Measurements from ENCODE around the gene NCAM2.

Gene NCAM2

DNA sequence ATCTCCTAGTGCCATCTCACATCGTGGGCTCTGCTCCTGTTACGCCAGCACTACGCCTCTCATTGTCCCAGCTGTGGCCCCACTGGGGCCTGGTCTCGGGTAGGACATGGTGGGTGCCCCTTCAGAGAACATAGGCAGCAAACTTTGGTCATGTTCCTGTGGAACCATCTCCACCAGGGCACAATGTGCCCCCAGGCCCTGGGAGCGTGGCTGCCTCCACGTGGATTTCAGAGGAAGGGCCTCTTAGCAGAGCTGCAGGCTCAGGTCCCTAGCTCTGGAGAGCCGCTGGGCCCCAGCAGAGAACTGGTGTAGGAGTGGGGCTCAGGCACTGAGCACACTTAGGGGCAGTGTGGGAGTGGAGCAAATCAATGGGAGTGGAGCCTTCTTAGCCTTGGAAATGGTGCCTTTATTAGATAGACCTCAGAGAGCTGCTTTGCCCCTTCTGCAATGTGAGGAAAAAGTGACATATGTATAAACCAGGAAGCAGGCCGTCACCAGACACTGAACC, 460.0 kb downstream of the NCAM2 start:
- DNase-seq (ENCODE audit: low read depth): no peak

DNA sequence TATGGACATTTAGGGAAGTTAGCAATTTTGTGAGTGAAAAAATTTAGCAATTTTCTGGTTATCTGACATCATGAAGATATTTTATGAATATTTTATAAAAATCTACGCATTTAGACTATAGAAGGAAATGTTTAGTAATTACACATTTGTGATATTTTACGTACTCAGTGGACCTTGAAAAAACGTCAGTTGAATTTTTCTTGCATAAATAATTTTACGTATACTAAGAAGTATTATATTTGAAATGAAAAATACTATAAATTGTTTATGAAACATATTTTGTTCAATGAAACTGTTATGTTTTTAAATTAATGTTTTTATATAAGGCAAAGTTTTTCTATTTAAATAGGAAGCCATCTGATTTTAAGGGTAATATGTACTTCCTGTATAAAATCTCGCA, 462.8 kb downstream of the NCAM2 start:
- DNase-seq (ENCODE audit: low read depth): no peak

GRCh38 chr21:21463456-21463855, 465.2 kb downstream of the NCAM2 start:
- no peak for DNase-seq (ENCODE audit: low read depth)

DNA sequence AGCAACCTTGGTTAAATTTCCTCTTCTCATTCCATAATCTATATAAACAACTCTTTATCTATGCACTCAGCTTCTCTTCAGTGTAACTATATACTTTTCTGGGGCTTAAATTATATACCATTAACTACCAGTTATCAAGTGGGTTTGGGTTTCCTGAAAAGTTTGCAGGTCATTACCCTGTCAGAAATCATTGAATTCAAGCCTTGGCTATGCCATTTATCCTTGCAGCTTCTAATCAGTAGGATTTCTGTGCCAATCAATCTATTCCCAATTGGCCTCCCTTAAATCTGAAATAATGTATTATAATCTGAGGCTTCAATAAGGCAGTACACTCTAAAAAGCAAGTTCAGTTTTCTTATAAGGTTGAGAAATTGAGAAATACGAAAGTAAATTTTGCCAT, 466.5 kb downstream of the NCAM2 start:
- DNase-seq (ENCODE audit: low read depth): no peak

- no peak for DNase-seq (ENCODE audit: low read depth)
Measured at GRCh38 chr21:21466752-21467151, 468.5 kb downstream of the NCAM2 start.

GRCh38 chr21:21468003-21468402, 469.8 kb downstream of the NCAM2 start:
- DNase-seq (ENCODE audit: low read depth): no peak

DNA sequence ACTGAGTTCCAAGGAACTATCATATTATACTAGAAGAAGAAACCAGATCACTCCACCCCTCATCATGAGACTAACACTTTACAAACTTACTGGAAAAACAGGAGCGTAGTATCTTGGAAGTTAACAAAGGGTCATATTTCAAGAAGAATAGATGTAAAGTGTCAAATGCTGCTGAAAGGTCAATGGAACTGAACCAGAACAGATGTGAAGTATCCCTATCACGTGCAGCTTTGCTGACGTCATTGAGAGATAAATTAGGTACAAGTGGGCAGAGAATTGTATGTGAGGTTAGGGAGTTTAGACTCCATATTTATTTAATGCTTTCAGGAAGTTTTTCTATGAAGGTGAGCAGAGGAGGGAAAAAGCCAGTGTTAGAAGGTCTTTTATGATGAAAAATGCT, 483.0 kb downstream of the NCAM2 start:
- DNase-seq (ENCODE audit: low read depth): no peak

DNA sequence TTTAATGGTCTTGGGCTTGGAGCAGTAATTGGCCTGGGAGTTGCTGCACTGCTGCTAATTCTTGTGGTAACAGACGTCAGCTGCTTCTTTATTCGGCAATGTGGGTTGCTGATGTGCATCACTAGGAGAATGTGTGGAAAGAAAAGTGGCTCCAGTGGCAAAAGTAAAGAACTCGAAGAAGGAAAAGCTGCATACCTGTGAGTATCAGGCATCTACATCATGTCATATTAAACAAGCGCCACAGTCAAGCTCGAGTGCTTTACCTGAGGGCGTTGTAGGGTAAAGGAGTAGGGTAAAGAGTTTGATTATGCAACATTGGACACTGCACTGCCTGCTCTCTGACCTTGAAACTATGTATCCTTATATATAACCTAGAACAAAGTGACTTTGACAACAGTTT, 510.6 kb downstream of the NCAM2 start:
- DNase-seq (ENCODE audit: low read depth): no peak

DNA sequence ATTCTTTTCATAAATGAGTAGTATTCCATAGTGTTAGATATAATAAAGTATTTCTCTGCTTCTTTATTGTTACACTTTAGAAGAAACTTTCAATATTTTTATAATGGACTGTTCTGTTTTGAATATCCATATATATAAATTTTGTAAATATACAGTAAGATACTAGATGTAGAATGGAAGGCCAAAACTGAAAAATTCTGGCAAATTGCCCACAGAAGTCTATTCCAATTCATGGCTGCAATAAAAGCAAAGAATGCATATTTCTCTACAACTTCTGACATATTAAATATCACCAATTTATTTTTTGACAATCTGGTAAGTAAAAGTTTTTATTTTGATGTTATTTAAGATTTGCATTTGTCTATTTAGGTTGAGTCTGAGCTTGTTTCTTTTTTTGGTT, 532.5 kb downstream of the NCAM2 start:
- no peak for DNase-seq (ENCODE audit: low read depth)

DNA sequence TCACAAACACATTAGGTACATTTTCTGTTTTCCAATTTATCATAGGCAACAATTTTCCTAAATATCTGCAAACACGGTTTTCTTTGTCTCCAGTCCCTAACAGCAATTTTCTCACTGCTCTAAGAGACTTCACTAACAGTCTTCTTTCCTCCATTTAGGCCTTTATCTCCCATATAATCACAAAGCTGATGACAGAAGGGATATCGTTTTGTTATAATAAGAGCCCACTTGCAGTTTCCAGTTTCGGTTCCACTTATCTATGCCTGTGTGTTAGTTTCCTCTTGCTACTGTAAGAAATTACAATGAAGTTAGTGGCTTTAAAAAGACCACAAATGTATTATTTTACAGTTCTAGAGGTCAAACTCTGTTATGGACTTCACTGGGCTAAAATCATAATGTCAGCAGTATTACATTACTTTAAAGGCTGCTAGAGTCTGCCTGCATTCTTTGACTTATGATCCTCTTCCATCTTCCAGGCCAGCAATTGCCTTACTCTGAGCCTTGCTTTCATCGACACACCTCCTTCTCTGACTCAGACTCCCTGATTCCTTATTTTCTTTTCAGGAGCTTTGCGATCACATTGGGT, 549.3 kb downstream of the NCAM2 start:
- no peak for DNase-seq (ENCODE audit: low read depth)

GRCh38 chr21:21559285-21560045, 561.3 kb downstream of the NCAM2 start:
- no peak for DNase-seq (ENCODE audit: low read depth)
